Upper lobe of left lung (tissue), 4 donors: ENCODE data around the gene SRP68.

Experiments used
- EP300 ChIP-seq, 4 donors: sonication (generic); formaldehyde crosslinking; IDR thresholded peaks; one replicate each; pipeline ENCODE4 v1.5.1; 2017; ENCODE audit warnings: antibody characterized with exemption in 4 of 4, control low read depth in 2 of 4
- POLR2A ChIP-seq, 4 donors: fragments of 450-650 bp; IDR thresholded peaks; one replicate each; pipeline ENCODE4 v1.5.1; 2016 to 2017; ENCODE audit warnings: antibody characterized with exemption in 4 of 4, mild to moderate bottlenecking in 2 of 4
- TF ChIP-seq, protein P1 (sequence below), 6 experiments: fragments of 450-650 bp in 4 of 6; fragments of 200-600 bp in 2 of 6; sonication (generic) in 2 of 6; IDR thresholded peaks; one replicate each; pipeline ENCODE4 v1.5.1; 2016 to 2019; ENCODE audit warnings: antibody characterized with exemption in 6 of 6

DNA sequence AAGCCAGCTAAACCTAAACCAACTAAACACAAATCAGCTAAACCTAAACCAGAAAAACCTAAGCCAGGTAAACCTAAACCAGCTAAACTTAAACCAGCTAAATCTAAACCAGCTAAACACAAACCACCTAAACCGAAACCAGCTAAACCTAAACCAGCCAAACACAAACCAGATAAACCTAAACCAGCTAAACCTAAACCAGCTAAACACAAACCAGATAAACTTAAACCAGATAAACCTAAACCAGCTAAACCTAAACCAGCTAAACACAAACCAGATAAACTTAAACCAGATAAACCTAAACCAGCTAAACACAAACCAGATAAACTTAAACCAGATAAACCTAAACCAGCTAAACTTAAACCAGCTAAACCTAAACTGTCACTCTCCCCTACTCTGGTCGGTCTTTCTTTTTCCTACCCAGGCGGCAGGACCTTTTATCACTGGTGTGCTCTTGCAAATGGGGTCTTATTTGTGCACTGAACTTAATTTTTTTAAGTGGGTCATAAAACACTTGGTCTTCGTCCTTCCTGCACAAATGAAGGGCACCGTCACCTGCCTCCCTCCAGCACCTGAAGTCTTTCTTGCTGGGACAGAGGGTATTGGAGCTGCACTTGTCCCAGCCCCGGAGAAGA, 52.4 kb downstream of the SRP68 start:
- TF ChIP-seq, protein P1, sequence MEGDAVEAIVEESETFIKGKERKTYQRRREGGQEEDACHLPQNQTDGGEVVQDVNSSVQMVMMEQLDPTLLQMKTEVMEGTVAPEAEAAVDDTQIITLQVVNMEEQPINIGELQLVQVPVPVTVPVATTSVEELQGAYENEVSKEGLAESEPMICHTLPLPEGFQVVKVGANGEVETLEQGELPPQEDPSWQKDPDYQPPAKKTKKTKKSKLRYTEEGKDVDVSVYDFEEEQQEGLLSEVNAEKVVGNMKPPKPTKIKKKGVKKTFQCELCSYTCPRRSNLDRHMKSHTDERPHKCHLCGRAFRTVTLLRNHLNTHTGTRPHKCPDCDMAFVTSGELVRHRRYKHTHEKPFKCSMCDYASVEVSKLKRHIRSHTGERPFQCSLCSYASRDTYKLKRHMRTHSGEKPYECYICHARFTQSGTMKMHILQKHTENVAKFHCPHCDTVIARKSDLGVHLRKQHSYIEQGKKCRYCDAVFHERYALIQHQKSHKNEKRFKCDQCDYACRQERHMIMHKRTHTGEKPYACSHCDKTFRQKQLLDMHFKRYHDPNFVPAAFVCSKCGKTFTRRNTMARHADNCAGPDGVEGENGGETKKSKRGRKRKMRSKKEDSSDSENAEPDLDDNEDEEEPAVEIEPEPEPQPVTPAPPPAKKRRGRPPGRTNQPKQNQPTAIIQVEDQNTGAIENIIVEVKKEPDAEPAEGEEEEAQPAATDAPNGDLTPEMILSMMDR (IDR thresholded peaks at IDR 0.05): no peak
- TF ChIP-seq POLR2A (IDR thresholded peaks at IDR 0.05): no peak
- no peak for TF ChIP-seq EP300 (IDR thresholded peaks at IDR 0.05)
